Epithelial cell of proximal tubule (primary cell): ENCODE data around the gene WBP1. TPM values are rescaled to one million over a fixed set of nuclear protein-coding genes. Genes with fewer than 3 reads are reported as not detected.

Source experiments
- DNase-seq: peaks from one replicate; pipeline ENCODE4 v3.0.0-alpha.2; 2011; ENCODE audit warnings: low read depth
- H3K4me3 ChIP-seq: 2 replicates; pipeline ENCODE4 v1.5.1; 2011; ENCODE audit warnings: low read depth, mild to moderate bottlenecking, low read length
- total RNA-seq: library from RNA; depleted of rRNA; stranded (reverse); fragments of >200 nt; gene quantifications from 2 replicates; pipeline ENCODE4 v1.2.3, GENCODE V29; 2015
- TF ChIP-seq, protein P1 (sequence below): conservative IDR thresholded peaks from 2 replicates; pipeline ENCODE4 v1.5.1; 2012; ENCODE audit warnings: low read depth, mild to moderate bottlenecking, low read length

Gene WBP1
- total RNA-seq, 1 donor from 2014 or later, result 84.3 TPM

DNA sequence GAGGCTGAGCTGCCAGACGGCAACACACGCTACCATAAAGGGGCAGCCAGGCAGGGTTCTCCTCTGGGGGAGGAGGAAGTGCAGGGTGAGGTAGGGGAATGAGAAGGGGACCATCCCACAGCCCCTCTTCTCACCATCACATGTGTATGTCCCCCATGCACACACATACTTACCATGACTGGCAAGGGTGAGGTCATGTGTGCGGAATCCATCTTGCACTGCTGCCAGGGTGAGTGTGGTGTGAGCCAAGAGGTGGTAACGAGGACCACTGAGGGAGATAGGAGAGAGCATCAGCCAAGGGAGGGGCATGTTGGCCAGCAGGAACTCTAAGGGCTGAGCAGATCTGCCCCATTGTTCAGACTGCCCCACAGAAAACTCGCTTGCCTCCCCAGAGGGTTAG, 29.6 kb upstream of the WBP1 start:
- DNase-seq, result no peak
- H3K4me3 ChIP-seq, result no peak overlapping the region
- TF ChIP-seq, protein P1, sequence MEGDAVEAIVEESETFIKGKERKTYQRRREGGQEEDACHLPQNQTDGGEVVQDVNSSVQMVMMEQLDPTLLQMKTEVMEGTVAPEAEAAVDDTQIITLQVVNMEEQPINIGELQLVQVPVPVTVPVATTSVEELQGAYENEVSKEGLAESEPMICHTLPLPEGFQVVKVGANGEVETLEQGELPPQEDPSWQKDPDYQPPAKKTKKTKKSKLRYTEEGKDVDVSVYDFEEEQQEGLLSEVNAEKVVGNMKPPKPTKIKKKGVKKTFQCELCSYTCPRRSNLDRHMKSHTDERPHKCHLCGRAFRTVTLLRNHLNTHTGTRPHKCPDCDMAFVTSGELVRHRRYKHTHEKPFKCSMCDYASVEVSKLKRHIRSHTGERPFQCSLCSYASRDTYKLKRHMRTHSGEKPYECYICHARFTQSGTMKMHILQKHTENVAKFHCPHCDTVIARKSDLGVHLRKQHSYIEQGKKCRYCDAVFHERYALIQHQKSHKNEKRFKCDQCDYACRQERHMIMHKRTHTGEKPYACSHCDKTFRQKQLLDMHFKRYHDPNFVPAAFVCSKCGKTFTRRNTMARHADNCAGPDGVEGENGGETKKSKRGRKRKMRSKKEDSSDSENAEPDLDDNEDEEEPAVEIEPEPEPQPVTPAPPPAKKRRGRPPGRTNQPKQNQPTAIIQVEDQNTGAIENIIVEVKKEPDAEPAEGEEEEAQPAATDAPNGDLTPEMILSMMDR, result no peak

DNA sequence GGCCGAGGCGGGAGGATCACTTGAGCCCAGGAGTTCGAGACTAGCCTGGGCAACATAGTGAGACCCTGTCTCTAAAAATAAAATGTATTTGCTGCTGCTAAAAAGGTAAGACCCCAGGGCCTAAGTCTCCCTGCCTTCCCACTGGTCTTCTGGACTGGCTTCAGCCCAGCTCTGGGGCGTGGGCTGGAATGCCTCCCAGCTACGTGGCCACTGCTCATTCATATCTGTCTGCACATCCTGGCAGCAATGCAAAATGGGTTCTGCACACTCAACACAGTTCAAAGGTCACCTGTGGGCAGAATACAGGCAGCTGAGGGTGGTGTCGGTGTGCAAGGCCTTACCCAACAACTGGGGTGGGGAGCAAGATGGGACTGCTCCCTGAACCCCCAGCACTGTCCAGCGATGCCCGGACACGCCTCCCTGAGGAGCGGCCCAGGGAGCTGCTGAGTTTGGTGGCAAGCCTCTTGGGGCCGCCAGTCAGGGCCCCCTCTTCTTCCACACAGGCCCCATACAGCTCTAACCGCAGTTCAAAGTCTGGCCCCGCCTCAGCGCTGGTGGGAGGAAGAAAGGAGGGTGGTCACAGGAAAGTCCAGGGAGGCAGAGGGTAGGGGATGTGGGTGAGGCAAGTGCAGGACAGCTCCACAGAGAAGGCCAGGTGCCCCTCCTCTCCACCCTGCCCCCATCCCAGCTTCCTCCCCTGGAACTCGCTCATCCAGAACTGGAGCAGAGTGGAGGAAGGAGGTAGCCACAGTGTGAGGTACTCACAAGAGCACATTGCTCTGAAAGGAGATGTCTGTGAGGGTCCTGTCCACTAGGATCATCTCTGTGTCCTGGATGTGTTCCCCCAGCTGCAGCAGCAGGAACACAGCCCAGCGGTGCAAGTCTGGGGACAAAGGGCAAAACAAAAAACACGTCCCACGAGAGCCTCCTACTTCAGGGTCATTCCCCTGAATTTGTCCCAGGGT, 28.5 kb upstream of the WBP1 start:
- TF ChIP-seq, protein P1, result no peak
- no peak for DNase-seq
- H3K4me3 ChIP-seq, result no peak overlapping the region

DNA sequence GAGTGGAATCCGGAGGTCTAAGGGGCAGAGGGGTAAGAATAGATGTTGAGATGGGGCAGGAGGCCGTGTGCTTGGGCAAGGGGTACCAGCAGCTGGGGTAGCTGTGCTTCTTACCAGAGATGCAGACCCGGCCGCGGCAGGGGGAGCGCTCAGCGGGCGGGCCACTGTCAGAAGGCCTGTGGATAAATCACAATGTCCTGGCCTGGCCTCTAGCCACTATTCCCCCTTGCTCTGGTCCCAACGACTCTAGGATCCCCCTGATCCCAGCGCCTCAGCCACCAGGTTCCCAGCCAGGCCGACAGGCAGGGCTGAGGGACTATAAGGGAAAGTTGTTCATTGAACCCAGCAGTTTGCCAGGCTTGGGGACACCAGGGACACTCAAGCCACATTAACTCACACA, 27.7 kb upstream of the WBP1 start:
- no peak for DNase-seq
- TF ChIP-seq, protein P1, result no peak
- no peak overlapping the region for H3K4me3 ChIP-seq

DNA sequence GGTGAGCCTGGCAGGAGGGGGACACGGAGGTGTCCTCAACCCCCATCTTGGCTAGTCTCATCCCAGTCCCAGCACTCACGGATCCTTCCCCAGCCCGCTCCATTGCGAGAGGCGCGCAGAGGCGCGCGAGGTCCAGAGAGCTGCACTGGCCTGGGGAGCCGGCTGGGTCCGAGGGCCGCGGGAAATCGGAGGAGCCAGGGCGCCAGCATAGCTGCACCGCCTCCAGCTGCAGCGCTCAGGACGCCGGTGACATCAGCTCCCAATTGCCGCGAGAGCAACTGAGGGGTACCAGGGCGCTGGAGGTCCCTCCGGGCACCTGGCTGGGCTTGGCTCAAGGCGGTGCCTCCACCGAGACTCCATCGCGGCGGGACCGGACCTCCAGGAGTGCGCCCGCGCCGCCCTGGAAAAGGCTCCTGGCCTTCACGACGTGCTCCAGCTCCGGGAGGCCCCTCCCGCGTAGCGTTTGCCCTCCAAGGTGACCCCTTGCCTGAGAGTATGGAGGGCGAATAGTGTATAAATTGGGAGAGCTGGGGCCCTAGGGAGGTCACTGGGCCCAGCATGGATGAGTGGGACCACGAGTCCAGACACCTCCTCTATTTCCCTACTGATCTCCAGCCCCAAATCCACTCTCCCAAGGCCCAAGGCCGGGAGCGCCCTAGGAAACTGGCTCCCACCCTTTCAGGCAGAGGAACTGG, 22.0 kb upstream of the WBP1 start:
- TF ChIP-seq, protein P1, result no peak
- no peak for DNase-seq
- no peak overlapping the region for H3K4me3 ChIP-seq

DNA sequence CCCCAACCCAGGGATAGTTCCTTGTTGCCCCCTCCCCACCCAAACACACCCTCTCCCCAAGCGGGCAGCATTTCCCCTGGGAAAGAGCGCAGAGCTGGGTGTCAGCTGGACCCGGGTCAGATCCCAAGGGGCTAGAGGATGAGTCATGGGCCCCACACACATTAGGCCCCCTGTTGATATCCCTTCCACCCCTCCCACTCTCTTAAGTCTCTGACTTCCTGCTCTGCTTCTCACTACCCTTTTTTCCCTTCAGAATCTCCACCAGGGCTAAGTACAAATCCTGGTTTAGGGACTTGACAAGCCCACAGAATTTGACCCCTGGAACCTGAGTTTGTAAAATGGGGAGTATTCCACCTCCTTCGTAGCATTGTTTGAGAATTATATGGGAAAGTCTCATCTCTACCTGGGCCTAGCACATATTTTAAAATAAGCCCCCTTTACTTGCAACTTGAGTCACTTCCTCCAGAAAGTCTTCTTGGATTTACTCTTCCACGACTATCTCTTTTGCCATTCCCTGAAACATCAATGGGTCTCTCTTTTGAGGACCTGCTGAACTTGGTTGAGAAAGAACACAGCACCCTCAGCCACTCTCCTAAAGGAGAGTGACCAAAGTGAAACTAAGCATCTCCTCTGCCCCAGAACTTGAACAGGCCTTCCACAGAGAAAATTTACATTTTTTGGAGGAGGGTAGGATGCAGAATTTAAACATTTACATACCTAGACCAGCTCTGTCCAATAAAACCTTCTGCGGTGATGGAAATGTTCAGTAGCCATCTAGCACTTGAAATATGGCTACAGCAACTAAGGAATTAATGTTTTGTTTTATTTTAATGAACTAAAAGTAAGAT, 21.2 kb upstream of the WBP1 start:
- no peak overlapping the region for H3K4me3 ChIP-seq
- DNase-seq, result no peak
- TF ChIP-seq, protein P1, result no peak

DNA sequence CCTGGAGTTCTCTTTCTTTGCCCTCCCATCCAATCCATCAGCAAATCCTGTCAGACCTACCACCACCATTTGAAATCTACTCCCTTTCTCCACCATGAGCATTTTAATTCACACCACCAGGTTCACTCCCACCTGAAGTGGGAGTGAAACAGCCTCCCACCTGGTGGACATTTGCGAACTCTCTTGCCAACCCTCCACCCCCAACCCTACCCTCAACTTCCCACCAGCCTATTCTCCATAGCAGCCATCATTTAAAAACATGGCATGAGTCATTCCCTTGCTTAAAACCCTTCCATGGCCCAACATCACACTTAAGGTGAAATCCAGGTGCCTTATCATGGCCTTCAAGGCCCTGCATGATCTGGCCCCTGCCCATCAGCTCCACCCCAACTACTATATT, 20.0 kb upstream of the WBP1 start:
- DNase-seq, result no peak
- TF ChIP-seq, protein P1, result no peak
- H3K4me3 ChIP-seq, result no peak overlapping the region
